Effector CD8-positive, alpha-beta T cell (primary cell): Measurements from ENCODE around the gene MPC1.
A peak's percentile ranks its signal among the peaks of the same experiment; 100 is the strongest.
"Not testable (repeated sequence)": the region's sequence is repeated elsewhere in the genome, so short reads cannot be mapped to it uniquely, and the experiment has no call there.

Source experiments
- DNase-seq: peaks from one replicate; lab custom pipeline; 2025; lab: John Stamatoyannopoulos, UW

MPC1 gene

GRCh38 chr6:166345672-166346071 lies 37.1 kb downstream of the MPC1 start:
- not testable (repeated sequence) for DNase-seq

GRCh38 chr6:166344921-166345320 lies 37.8 kb downstream of the MPC1 start:
- not testable (repeated sequence) for DNase-seq

- DNase-seq, result no peak
These were observed 38.5 kb downstream of the MPC1 start for GRCh38 chr6:166344240-166344639.

- no peak for DNase-seq
These were observed 39.6 kb downstream of the MPC1 start for GRCh38 chr6:166343150-166343487.

- DNase-seq, result peak; percentile 42
These were observed 40.2 kb downstream of the MPC1 start, which contains the start of gene SFT2D1 for GRCh38 chr6:166342349-166343149. TSS of gene SFT2D1 (minus strand) at chr6:166342545. CDS start at chr6:166342481, 64 bp downstream.

- DNase-seq, result no peak
These were observed 40.8 kb downstream of the MPC1 start for GRCh38 chr6:166341977-166342348.

GRCh38 chr6:166341464-166341863 lies 41.3 kb downstream of the MPC1 start:
- DNase-seq, result no peak

- no peak for DNase-seq
These were observed 43.9 kb downstream of the MPC1 start for GRCh38 chr6:166338854-166339253.

- DNase-seq, result no peak
These were observed 45.9 kb downstream of the MPC1 start for GRCh38 chr6:166336847-166337246.

GRCh38 chr6:166335378-166336302 lies 47.1 kb downstream of the MPC1 start:
- DNase-seq, result no peak

- no peak for DNase-seq
These were observed 47.9 kb downstream of the MPC1 start for GRCh38 chr6:166334878-166335277.

- DNase-seq, result no peak
These were observed 49.4 kb downstream of the MPC1 start for GRCh38 chr6:166333172-166333995.

- no peak for DNase-seq
These were observed 51.0 kb downstream of the MPC1 start for GRCh38 chr6:166331503-166332415.

- DNase-seq, result no peak
These were observed 52.1 kb downstream of the MPC1 start for GRCh38 chr6:166330612-166331011.

- no peak for DNase-seq
These were observed 57.2 kb downstream of the MPC1 start for GRCh38 chr6:166325383-166326042.

- no peak for DNase-seq
These were observed 59.3 kb downstream of the MPC1 start for GRCh38 chr6:166323395-166323794.

GRCh38 chr6:166318649-166319600 lies 63.8 kb downstream of the MPC1 start:
- DNase-seq, result no peak

- DNase-seq, result no peak
These were observed 64.5 kb downstream of the MPC1 start for GRCh38 chr6:166318227-166318626.
